Measurements from ENCODE around the gene FEZF1. TPM values are rescaled to one million over a fixed set of nuclear protein-coding genes. Genes with fewer than 3 reads are reported as not detected.
A peak's percentile ranks its signal among the peaks of the same experiment; 100 is the strongest.

The FEZF1 gene
- total RNA-seq (not detected), polyA plus RNA-seq (not detected)
- long read RNA-seq, donor 1 = 0 reads
- long read RNA-seq, donor 2 = 0 reads
- long read RNA-seq, donor 3 = 0 reads
- long read RNA-seq, donor 4 = 0 reads

- WGBS = 4% methylated on average over 35 of the region's 35 CpGs
- intact Hi-C loops (cut with DNase I) = no loop called here
- DNase-seq = peak in 2 of 3 donors; percentile 13 to 48
- H3K9me3 ChIP-seq (ENCODE audit: control insufficient read depth, low read length) = no peaks in the 10 kb centered on the region
- H3K4me3 ChIP-seq (ENCODE audit: low read length) = peak within 1 kb of the TSS; percentile 46
- H3K27ac ChIP-seq (ENCODE audit: low read length) = no peak within 1 kb of the TSS
- peaks cover 3% of the 10 kb centered on the region for H3K4me1 ChIP-seq (ENCODE audit: control insufficient read depth, insufficient read depth, low read length)
- no peak for ATAC-seq
- no peaks in the 10 kb centered on the region for H3K27me3 ChIP-seq (ENCODE audit: control insufficient read depth, insufficient read depth)
These were observed at the start of gene FEZF1 for GRCh38 chr7:122304319-122304975. FEZF1 (minus strand) TSS chr7:122304750; CDS start chr7:122304437, 313 bp downstream.

- WGBS = 54% methylated on average over 3 of the region's 3 CpGs
- no peaks in the 10 kb centered on the region for H3K9me3 ChIP-seq (ENCODE audit: control insufficient read depth, low read length)
- H3K27ac ChIP-seq (ENCODE audit: low read length) = no peak overlapping the region
- DNase-seq (no peak), ATAC-seq (no peak)
- no peaks in the 10 kb centered on the region for H3K4me1 ChIP-seq (ENCODE audit: control insufficient read depth, insufficient read depth, low read length)
- H3K27me3 ChIP-seq (ENCODE audit: control insufficient read depth, insufficient read depth) = no peaks in the 10 kb centered on the region
- intact Hi-C loops (cut with DNase I) = no loop called here
- H3K4me3 ChIP-seq (ENCODE audit: low read length) = no peak overlapping the region
These were observed 47.9 kb upstream of the FEZF1 start for GRCh38 chr7:122352454-122352853.

DNA sequence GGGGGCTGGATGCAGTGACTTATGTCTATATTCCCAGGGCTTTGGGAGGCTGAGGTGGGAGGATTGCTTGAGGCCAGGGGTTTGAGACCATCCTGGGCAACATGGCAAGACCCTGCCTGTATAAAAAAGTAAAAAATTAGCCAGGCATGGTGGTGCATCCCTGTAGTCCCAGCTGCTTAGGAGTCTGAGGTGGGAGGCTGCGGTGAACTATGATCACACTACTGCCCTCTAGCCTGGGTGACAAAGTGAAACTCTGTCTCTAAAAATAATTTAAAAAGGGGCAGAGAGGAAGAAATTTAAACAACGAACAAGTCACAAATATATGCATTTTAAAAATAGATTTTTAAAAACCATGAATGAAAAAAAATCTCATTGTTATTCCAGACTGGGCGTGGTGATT is 46.2 kb upstream of the FEZF1 start:
- Histone ChIP-seq H3K27ac (ENCODE audit: low read length) (no peak overlapping the region), H3K27me3 (ENCODE audit: control insufficient read depth, insufficient read depth) (no peaks in the 10 kb centered on the region), H3K4me3 (ENCODE audit: low read length) (no peak overlapping the region), H3K4me1 (ENCODE audit: control insufficient read depth, insufficient read depth, low read length) (no peaks in the 10 kb centered on the region), H3K9me3 (ENCODE audit: control insufficient read depth, low read length) (no peaks in the 10 kb centered on the region)
- intact Hi-C loops (cut with DNase I) = no loop called here
- ATAC-seq (no peak), DNase-seq (no peak)
- 88% methylated on average over 3 of the region's 3 CpGs for WGBS

- DNase-seq (no peak), ATAC-seq (no peak)
- H3K9me3 ChIP-seq (ENCODE audit: control insufficient read depth, low read length) = no peaks in the 10 kb centered on the region
- H3K27ac ChIP-seq (ENCODE audit: low read length) = no peak overlapping the region
- no peak overlapping the region for H3K4me3 ChIP-seq (ENCODE audit: low read length)
- intact Hi-C loops (cut with DNase I) = no loop called here
- 90% methylated on average over 1 of the region's 1 CpG for WGBS
- H3K27me3 ChIP-seq (ENCODE audit: control insufficient read depth, insufficient read depth) = no peaks in the 10 kb centered on the region
- H3K4me1 ChIP-seq (ENCODE audit: control insufficient read depth, insufficient read depth, low read length) = no peaks in the 10 kb centered on the region
These were observed 39.7 kb upstream of the FEZF1 start for GRCh38 chr7:122344303-122344620.

DNA sequence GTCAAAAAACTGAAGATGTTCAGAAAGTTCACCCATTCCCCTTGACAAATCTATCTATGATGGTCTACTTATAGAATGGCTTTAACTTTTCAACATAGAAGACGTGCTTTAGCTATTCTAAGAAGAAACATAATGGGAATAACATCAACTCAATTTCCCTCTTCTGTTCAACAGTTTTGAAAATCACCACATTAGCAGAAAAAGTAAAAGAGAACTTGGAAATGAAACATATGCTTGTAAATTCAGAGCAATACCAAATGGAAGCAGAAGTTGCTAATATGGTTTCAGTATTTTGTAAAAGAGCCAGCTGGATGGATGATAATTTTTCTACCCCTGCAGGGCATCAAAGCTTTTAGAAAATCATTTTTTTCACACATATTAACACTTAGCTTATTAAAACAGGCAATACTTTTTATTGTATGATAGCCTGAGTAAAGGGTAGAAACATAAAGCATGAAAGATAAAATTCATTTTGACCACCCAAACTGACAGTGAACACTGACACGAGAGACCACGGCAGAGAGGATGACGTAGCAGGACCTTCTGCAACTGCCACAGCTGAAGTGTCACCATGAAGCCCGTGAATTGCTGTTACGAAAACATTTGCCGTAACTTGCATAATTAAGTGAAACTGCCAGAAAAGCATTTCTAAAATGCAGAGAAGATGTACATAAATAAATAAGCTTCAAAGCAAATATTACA is 39.2 kb upstream of the FEZF1 start:
- intact Hi-C loops (cut with DNase I) = no loop called here
- no peaks in the 10 kb centered on the region for H3K4me1 ChIP-seq (ENCODE audit: control insufficient read depth, insufficient read depth, low read length)
- no peaks in the 10 kb centered on the region for H3K27me3 ChIP-seq (ENCODE audit: control insufficient read depth, insufficient read depth)
- ATAC-seq (no peak), DNase-seq (no peak)
- WGBS = 82% methylated on average over 7 of the region's 7 CpGs
- H3K27ac ChIP-seq (ENCODE audit: low read length) = no peak overlapping the region
- H3K4me3 ChIP-seq (ENCODE audit: low read length) = no peak overlapping the region
- H3K9me3 ChIP-seq (ENCODE audit: control insufficient read depth, low read length) = no peaks in the 10 kb centered on the region

DNA sequence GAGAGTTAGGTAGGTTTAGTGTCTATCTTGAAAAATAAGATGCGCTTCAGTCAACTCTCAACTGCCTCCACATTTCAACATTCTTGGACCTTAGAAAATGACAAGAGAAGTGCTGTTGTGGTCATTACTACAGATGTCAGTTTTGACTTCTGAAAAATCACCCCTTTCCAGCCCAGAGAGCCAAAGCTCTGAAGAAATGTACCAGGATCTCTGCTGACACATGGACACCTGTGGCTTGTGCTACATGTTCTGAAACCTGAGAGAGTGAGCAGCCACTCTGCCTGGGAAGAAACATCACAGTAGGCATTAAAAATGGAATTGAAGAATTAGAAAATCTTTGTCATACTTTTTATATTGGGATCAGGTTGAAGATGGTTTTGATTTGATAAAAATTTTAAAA is 35.9 kb upstream of the FEZF1 start:
- no peaks in the 10 kb centered on the region for H3K9me3 ChIP-seq (ENCODE audit: control insufficient read depth, low read length)
- 95% methylated on average over 1 of the region's 1 CpG for WGBS
- H3K27ac ChIP-seq (ENCODE audit: low read length) = no peak overlapping the region
- ATAC-seq (no peak), DNase-seq (no peak)
- no peak overlapping the region for H3K4me3 ChIP-seq (ENCODE audit: low read length)
- H3K27me3 ChIP-seq (ENCODE audit: control insufficient read depth, insufficient read depth) = no peaks in the 10 kb centered on the region
- no peaks in the 10 kb centered on the region for H3K4me1 ChIP-seq (ENCODE audit: control insufficient read depth, insufficient read depth, low read length)
- intact Hi-C loops (cut with DNase I) = no loop called here

- Histone ChIP-seq H3K9me3 (ENCODE audit: control insufficient read depth, low read length) (no peaks in the 10 kb centered on the region), H3K27ac (ENCODE audit: low read length) (no peak overlapping the region), H3K4me1 (ENCODE audit: control insufficient read depth, insufficient read depth, low read length) (no peaks in the 10 kb centered on the region), H3K27me3 (ENCODE audit: control insufficient read depth, insufficient read depth) (no peaks in the 10 kb centered on the region), H3K4me3 (ENCODE audit: low read length) (no peak overlapping the region)
- ATAC-seq (no peak), DNase-seq (no peak)
- 84% methylated on average over 6 of the region's 6 CpGs for WGBS
- intact Hi-C loops (cut with DNase I) = no loop called here
These were observed 34.8 kb upstream of the FEZF1 start for GRCh38 chr7:122339145-122339904.

DNA sequence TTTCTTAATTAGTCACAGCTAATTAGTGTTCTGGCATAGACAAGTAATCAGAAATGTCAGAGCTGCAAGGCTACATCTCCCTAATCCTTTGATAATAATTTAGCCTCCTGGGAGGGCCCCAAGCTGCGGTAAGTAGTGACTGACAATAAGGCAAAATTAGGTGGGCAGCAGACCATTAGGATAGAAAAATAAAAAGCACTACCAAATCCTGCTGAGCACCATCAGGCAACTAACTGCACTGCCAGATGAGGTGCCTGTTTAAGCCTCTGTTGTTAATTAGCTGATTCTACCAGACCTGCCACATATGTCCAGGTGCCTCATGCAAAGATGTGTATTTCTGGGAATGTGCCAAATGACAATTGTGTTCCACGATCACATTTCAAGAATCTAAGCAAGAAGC is 32.5 kb upstream of the FEZF1 start:
- no peaks in the 10 kb centered on the region for H3K9me3 ChIP-seq (ENCODE audit: control insufficient read depth, low read length)
- intact Hi-C loops (cut with DNase I) = no loop called here
- H3K4me3 ChIP-seq (ENCODE audit: low read length) = no peak overlapping the region
- H3K27ac ChIP-seq (ENCODE audit: low read length) = no peak overlapping the region
- DNase-seq (no peak), ATAC-seq (no peak)
- H3K4me1 ChIP-seq (ENCODE audit: control insufficient read depth, insufficient read depth, low read length) = no peaks in the 10 kb centered on the region
- H3K27me3 ChIP-seq (ENCODE audit: control insufficient read depth, insufficient read depth) = no peaks in the 10 kb centered on the region
- 70% methylated on average over 2 of the region's 2 CpGs for WGBS

GRCh38 chr7:122329145-122329802 is 24.7 kb upstream of the FEZF1 start:
- ATAC-seq = no peak
- no peak overlapping the region for H3K27ac ChIP-seq (ENCODE audit: low read length)
- no peaks in the 10 kb centered on the region for H3K27me3 ChIP-seq (ENCODE audit: control insufficient read depth, insufficient read depth)
- H3K9me3 ChIP-seq (ENCODE audit: control insufficient read depth, low read length) = no peaks in the 10 kb centered on the region
- intact Hi-C loops (cut with DNase I) = no loop called here
- no peak overlapping the region for H3K4me3 ChIP-seq (ENCODE audit: low read length)
- DNase-seq = no peak
- H3K4me1 ChIP-seq (ENCODE audit: control insufficient read depth, insufficient read depth, low read length) = no peaks in the 10 kb centered on the region
- WGBS = 66% methylated on average over 8 of the region's 8 CpGs

DNA sequence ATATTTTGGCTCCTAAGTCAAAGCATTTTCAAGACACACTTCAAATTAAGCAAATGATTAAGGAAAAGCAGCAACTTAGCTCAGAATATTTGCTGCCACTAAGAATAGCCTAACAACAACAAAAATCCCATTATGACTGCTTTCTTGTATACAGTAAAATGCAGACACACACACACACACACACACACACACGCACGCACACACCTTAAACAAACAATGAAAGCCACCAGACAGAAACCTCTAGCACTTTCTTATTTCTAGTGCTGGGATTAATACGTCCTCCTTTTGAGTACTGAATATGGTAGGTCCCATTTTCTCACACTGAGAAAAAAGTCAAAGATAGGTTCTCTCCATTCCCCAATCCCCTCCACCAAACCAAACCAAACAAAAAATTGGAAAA is 23.4 kb upstream of the FEZF1 start:
- intact Hi-C loops (cut with DNase I) = no loop called here
- Histone ChIP-seq H3K9me3 (ENCODE audit: control insufficient read depth, low read length) (no peaks in the 10 kb centered on the region), H3K4me1 (ENCODE audit: control insufficient read depth, insufficient read depth, low read length) (no peaks in the 10 kb centered on the region), H3K27ac (ENCODE audit: low read length) (no peak overlapping the region), H3K4me3 (ENCODE audit: low read length) (no peak overlapping the region), H3K27me3 (ENCODE audit: control insufficient read depth, insufficient read depth) (no peaks in the 10 kb centered on the region)
- no peak for ATAC-seq
- 65% methylated on average over 3 of the region's 3 CpGs for WGBS
- DNase-seq = no peak

Data from right cardiac atrium (tissue), 5 donors.